NCI-H1048 (cell line): ENCODE measurements around the gene OTUD6A.
"Not testable (repeated sequence)": the region's sequence is repeated elsewhere in the genome, so short reads cannot be mapped to it uniquely, and the experiment has no call there.

Experiments used
- DNase-seq: peaks from one replicate; lab custom pipeline; 2025; lab: John Stamatoyannopoulos, UW

Gene OTUD6A

GRCh38 chrX:70049406-70049805, 12.9 kb upstream of the OTUD6A start:
- no peak for DNase-seq

GRCh38 chrX:70049925-70050324, 12.3 kb upstream of the OTUD6A start, which contains the start of gene AWAT2:
Gene AWAT2, minus strand, starts transcription at chrX:70049938. Its CDS starts 6 bp downstream, at chrX:70049932.
- DNase-seq: no peak

GRCh38 chrX:70052895-70053615, 9.2 kb upstream of the OTUD6A start:
- DNase-seq: no peak

DNA sequence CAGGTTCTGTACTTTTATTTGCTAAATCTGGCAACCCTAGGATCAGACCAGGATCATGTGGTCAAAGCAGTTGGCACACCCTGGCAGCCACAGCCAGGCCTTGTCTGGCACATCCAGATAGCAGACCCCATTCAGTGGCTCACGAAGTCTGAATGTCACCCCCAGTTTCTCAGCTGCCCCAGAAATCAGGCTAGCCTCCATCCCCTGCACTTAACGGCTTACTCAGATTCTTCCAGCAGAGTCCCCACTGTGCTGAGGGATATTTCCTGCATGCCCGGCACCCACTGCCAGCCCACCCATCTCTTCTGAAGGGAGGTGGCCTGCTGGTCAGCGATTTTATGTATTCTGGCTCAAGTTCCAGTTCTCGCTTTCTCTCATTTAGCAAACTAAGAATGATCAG, 7.9 kb upstream of the OTUD6A start:
- DNase-seq: no peak

DNA sequence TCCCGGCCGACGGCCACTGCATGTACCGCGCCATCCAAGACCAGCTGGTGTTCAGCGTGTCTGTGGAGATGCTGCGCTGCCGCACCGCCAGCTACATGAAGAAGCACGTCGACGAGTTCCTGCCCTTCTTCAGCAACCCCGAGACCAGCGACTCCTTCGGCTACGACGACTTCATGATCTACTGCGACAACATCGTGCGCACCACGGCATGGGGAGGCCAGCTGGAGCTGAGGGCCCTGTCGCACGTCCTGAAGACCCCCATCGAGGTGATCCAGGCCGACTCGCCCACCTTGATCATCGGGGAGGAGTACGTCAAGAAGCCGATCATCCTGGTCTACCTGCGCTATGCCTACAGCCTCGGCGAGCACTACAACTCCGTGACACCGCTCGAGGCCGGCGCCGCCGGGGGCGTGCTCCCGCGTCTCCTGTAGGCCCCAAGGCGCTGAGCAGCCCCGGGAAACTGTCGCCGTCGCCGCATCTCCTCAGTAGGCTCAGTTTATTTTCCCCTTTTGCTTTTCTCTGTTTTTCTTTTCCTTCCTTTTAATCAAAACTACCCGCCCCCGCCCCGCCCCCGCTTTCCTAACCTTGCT, 799 bp downstream of the OTUD6A start:
- no peak for DNase-seq

DNA sequence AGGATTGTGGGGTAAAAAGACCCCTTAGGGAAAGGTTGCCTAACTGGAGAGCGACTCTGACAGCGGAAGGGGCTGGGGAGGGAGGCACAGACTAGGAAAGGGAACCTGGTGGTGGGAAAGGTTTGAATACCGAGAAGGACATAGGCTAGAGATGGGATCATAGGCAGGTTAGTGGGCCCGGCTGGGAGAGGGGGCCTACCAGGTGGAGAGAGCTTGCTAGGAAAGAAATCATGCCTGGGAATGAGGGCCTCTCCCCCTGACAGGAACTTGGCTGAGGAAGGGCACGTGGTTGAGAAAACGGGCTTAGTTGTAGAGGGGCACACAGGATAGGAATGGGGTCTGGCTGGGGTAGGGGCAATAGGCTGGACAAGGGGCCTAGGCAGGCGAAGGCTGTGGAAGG, 4.4 kb downstream of the OTUD6A start:
- no peak for DNase-seq

GRCh38 chrX:70079297-70079696, 17.0 kb downstream of the OTUD6A start:
- DNase-seq: no peak

DNA sequence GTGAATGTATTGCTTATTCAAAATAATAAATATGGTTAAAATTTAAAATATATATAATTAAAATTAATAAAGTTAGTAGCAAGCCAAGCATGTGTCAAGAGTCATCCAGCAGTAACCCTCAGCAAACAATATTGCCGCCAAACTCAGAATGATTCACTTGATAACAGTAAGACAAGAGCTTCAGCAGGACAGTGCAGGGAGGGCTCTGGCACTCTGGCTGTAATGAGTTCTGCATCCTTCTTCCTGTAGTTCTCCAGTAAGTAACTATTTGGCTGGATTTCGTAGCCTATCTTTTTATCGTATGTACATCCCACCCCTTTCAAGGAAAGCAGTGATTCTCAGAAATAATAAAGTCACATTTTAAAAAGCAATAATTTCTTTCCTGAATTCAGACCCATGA, 17.6 kb downstream of the OTUD6A start:
- no peak for DNase-seq

GRCh38 chrX:70082723-70083122, 20.5 kb downstream of the OTUD6A start:
- no peak for DNase-seq

DNA sequence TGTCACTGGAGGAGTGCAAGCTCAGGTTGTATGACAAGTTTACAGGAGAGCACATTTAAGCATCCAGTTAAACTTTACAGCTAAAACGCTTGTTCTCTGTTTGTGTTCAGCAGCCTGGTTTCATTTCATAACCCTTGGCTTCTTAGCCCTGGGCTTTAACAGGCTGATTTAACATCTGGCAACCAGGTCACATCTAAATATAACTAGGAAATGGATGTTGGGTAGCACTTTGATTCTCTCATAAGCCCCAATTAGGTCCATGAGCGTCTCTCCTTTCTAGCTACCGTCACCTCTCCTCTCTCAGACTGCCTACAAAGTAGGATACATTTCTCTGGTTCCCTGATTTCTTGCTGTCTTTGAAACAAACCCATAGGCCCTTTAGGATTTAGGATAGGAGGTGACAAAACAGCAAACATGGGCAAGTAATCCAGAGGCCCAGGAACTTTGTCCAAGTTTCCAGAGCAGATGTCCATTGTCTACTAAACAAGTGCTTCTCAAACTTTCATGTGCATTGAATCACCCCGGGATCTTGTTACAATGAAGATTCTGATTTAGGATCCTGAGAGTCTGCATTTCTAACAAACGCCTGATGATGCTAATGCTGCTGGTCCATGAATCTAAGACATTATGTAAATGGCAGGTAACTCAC, 22.5 kb downstream of the OTUD6A start:
- no peak for DNase-seq

- DNase-seq: no peak
Measured at GRCh38 chrX:70087857-70088630, 25.8 kb downstream of the OTUD6A start.

DNA sequence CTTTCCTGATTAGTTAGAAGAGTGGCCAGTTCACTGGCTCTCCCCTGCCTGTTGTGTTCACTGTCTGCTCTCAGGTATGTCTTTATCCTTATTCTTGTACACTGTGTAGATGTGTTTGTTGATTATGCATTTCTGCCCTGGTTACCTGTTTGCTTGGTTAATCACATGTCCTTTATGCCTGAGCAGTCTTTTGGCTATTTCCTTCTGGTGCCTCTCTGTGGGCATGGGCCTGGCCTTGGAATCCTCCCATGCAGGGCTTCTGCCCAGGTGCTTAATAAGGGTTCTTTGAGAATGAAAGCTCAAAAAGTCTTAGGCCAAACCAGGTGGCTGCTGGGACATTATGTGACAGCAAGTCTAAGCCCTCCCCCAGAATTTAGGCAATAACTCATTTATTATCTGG, 26.5 kb downstream of the OTUD6A start:
- no peak for DNase-seq

GRCh38 chrX:70089604-70090297, 27.5 kb downstream of the OTUD6A start:
- DNase-seq: no peak

DNA sequence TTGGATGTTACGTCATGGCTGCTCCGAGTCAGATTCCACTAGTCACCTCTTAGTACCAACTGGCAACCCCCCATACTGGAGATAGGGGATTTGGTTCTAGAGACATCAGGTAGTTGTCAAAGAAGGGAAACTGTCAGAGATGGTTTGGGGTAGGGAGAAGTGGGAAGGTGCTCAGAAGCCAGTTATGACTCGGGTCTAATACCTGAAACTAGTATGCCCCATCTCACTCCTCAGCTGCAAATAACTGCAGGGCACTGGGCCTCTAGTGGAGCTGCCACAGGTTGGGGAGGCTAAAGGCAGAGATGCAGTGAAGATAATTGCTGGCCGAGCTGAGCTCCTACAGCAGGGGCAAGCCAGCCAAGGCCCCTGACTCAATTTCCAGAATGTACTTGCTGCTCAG, 30.0 kb downstream of the OTUD6A start:
- DNase-seq: no peak

DNA sequence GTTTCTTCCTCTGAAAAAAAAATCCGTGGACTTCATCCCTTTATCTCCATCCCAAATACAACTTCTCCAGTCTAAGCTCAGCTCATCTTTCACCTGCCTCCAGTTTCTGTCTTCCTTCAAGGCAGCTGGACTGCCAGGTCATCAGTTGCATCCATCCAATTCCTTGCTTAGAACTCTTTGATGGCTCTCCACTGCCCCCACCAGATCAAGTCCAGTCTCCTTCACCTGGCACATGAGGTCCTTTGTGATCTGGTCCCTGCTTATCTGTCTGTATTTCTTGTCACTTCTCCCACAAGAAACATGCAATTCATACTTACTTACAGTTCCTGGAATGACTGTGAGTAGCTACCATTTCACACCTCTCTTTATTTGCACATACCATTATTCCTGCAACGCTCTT, 33.8 kb downstream of the OTUD6A start:
- DNase-seq: no peak

DNA sequence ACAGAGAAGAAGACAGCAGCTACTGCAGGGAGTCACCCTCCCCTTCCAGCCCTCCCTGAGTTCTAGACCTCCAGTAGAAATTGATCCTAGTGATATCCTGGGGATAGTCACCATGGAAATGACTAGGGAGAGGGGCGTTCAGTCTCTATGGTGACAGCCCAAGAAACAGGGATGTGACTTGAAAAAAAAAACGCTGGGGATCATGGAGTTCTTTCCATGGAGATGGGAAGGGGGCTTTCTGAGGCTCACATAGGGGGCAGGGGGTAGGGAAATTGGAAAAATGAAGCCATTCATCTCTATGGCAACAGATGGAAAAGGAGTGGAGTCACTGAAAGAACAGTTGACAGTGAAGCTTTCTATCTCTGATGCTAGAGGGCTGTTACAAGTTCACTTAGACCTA, 43.0 kb downstream of the OTUD6A start:
- no peak for DNase-seq

GRCh38 chrX:70111436-70112026, 49.3 kb downstream of the OTUD6A start:
- not testable (repeated sequence) for DNase-seq
